HepG2 (cell line): ENCODE measurements around the gene FBXL13. TPM values are rescaled to one million over a fixed set of nuclear protein-coding genes. Genes with fewer than 3 reads are reported as not detected.

Source experiments
- ATAC-seq: fragments of 200-7000 bp; cut with Tn5 transposase; 3 replicates; pipeline ENCODE4 v1.9.1; 2020; ENCODE audit warnings: mild to moderate bottlenecking, moderate library complexity
- BruUV-seq: library from RNA; stranded (reverse); fragments of 400-500 nt; replicated peaks from 2 replicates; lab custom pipeline; 2021; lab: Mats Ljungman, UMichigan
- CTCF ChIA-PET: fragments of 300-600 bp; formaldehyde crosslinking; extraction: SDS; loops from one replicate; lab custom pipeline; 2021; ENCODE audit warnings: low total read pairs, inconsistent platforms, low intra/inter-chr PET ratio; lab: Yijun Ruan, JAX
- POLR2A ChIA-PET: fragments of 350-600 bp; sonication (Branson Sonifier 250); formaldehyde crosslinking; loops from one replicate; lab custom pipeline; 2020; ENCODE audit warnings: antibody characterized with exemption, inconsistent platforms; lab: Yijun Ruan, JAX
- DNase-seq: peaks from one replicate; pipeline ENCODE4 v3.0.0-alpha.2; 2015; ENCODE audit warnings: low spot score
- FAIRE-seq: peaks from 3 replicates; lab custom pipeline; 2011; peaks lifted over from hg19 to GRCh38; lab: Jason Lieb, UNC
- H2AFZ ChIP-seq: one replicate; pipeline ENCODE4 v1.6.1; 2011; ENCODE audit warnings: low read length, inconsistent platforms
- H3K27ac ChIP-seq: fragments of 300-600 bp; 3 replicates; pipeline ENCODE4 v1.8.0; 2011; ENCODE audit warnings: mixed run types, mild to moderate bottlenecking, mixed read lengths, low read length, inconsistent platforms; ENCODE audit not compliant: insufficient read depth; ENCODE audit errors: extremely low read length
- H3K27me3 ChIP-seq, 2 experiments: fragments of 200-600 bp in 1 of 2; 2 replicates in 1 of 2; 3 replicates in 1 of 2; pipeline versions ENCODE4 v1.6.0 to v1.8.0; 2011; ENCODE audit warnings: low read length in 2 of 2, mild to moderate bottlenecking in 2 of 2, moderate library complexity in 2 of 2, inconsistent platforms in 1 of 2; ENCODE audit not compliant: insufficient read depth in 2 of 2, control insufficient read depth in 1 of 2
- H3K36me3 ChIP-seq, 2 experiments: fragments of 200-600 bp in 1 of 2; replicated peaks in 1 of 2; 2 replicates in 1 of 2; 3 replicates in 1 of 2; pipeline versions ENCODE4 v1.5.1 to v1.8.0; 2011; ENCODE audit warnings: low read length in 2 of 2, inconsistent platforms in 1 of 2; ENCODE audit not compliant: insufficient read depth in 2 of 2, control insufficient read depth in 1 of 2
- H3K4me1 ChIP-seq: 2 replicates; pipeline ENCODE4 v1.5.1; 2012; ENCODE audit warnings: low read length, inconsistent platforms; ENCODE audit not compliant: insufficient read depth
- H3K4me2 ChIP-seq: 2 replicates; pipeline ENCODE4 v1.6.0; 2011; ENCODE audit warnings: low read depth, low read length, inconsistent platforms
- H3K4me3 ChIP-seq, 3 experiments: fragments of 200-600 bp in 1 of 3; sonication (generic), shearing (Covaris generic) in 1 of 3; replicated peaks in 1 of 3; 2 replicates each; pipeline ENCODE4 v1.5.1; 2011 to 2016; ENCODE audit warnings: low read length in 3 of 3, inconsistent platforms in 2 of 3, low read depth in 2 of 3, mild to moderate bottlenecking in 2 of 3, control low read depth in 1 of 3, mixed read lengths in 1 of 3; ENCODE audit not compliant: insufficient read depth in 1 of 3
- H3K79me2 ChIP-seq: one replicate; pipeline ENCODE4 v1.6.1; 2011; ENCODE audit warnings: low read length, inconsistent platforms; ENCODE audit not compliant: insufficient read depth
- H3K9ac ChIP-seq: 2 replicates; pipeline ENCODE4 v1.6.0; 2011; ENCODE audit warnings: mild to moderate bottlenecking, low read depth, low read length, inconsistent platforms; ENCODE audit not compliant: insufficient read depth
- H3K9me3 ChIP-seq: 2 replicates; pipeline ENCODE4 v1.5.1; 2012; ENCODE audit warnings: mild to moderate bottlenecking, low read length
- H4K20me1 ChIP-seq: 2 replicates; pipeline ENCODE4 v1.6.0; 2011; ENCODE audit warnings: inconsistent platforms, mild to moderate bottlenecking, low read length, moderate library complexity; ENCODE audit not compliant: insufficient read depth
- AGO2 ChIP-seq: fragments of 200-400 bp; formaldehyde crosslinking; optimal IDR thresholded peaks from 2 replicates; pipeline ENCODE3; 2017; ENCODE audit warnings: mild to moderate bottlenecking, low read depth, low read length, moderate library complexity
- CCDC6 ChIP-seq: sonication (generic); formaldehyde crosslinking; IDR thresholded peaks from 2 replicates; pipeline ENCODE4 v1.8.1; 2022; ENCODE audit warnings: mild to moderate bottlenecking, missing genetic modification reagents, moderate library complexity
- CSRNP1 ChIP-seq: sonication (generic); formaldehyde crosslinking; IDR thresholded peaks from 2 replicates; pipeline ENCODE4 v1.8.1; 2023; ENCODE audit warnings: mild to moderate bottlenecking, missing genetic modification reagents
- CTCF ChIP-seq: sonication (generic); formaldehyde crosslinking; IDR thresholded peaks from 2 replicates; pipeline ENCODE4 v1.5.0; 2020; ENCODE audit warnings: mild to moderate bottlenecking, missing genetic modification reagents, moderate library complexity
- E2F2 ChIP-seq: sonication (generic); formaldehyde crosslinking; IDR thresholded peaks from 2 replicates; pipeline ENCODE4 v1.4.0; 2020; ENCODE audit warnings: missing genetic modification reagents, borderline replicate concordance
- HIC2 ChIP-seq: sonication (generic); formaldehyde crosslinking; IDR thresholded peaks from 2 replicates; pipeline ENCODE4 v1.9.0; 2022; ENCODE audit warnings: low read depth, missing genetic modification reagents
- MLXIP ChIP-seq: sonication (generic); formaldehyde crosslinking; IDR thresholded peaks from 2 replicates; pipeline ENCODE4 v1.9.0; 2021; ENCODE audit warnings: missing genetic modification reagents, borderline replicate concordance
- MTF2 ChIP-seq: sonication (generic); formaldehyde crosslinking; IDR thresholded peaks from 2 replicates; pipeline ENCODE4 v1.5.0; 2020; ENCODE audit warnings: missing genetic modification reagents, borderline replicate concordance
- MYC ChIP-seq: sonication (generic); formaldehyde crosslinking; IDR thresholded peaks from 2 replicates; pipeline ENCODE4 v1.9.0; 2021; ENCODE audit warnings: missing genetic modification reagents, borderline replicate concordance
- NR2C2 ChIP-seq: sonication (generic); formaldehyde crosslinking; IDR thresholded peaks from 2 replicates; pipeline ENCODE4 v1.4.0; 2020; ENCODE audit warnings: missing genetic modification reagents, mild to moderate bottlenecking, moderate library complexity, borderline replicate concordance
- SRSF1 ChIP-seq: fragments of 200-400 bp; formaldehyde crosslinking; optimal IDR thresholded peaks from 2 replicates; pipeline ENCODE3; 2017; ENCODE audit warnings: mild to moderate bottlenecking, low read depth, low read length, moderate library complexity
- ZBTB8A ChIP-seq: sonication (generic); formaldehyde crosslinking; IDR thresholded peaks from 2 replicates; pipeline ENCODE4 v1.4.0; 2020; ENCODE audit warnings: mild to moderate bottlenecking, low read depth, missing genetic modification reagents, borderline replicate concordance
- ZNF580 ChIP-seq: IDR thresholded peaks from 2 replicates; pipeline ENCODE4 v1.6.1; 2016; ENCODE audit warnings: low read depth, borderline replicate concordance
- ZNF589 ChIP-seq: sonication (generic); formaldehyde crosslinking; conservative IDR thresholded peaks from 2 replicates; pipeline ENCODE4 v1.8.0; 2022; ENCODE audit warnings: mild to moderate bottlenecking, moderate library complexity, missing genetic modification reagents
- WGBS: methylation state at CpG from one replicate; pipeline ENCODE4 v1.1.6; 2017; ENCODE audit warnings: low lambda C conversion rate; 5-methylcytosine and 5-hydroxymethylcytosine counted together
- in situ Hi-C: cut with HindIII; loops from 2 replicates; pipeline ENCODE4 v1.10.0; 2017; ENCODE audit warnings: low pct_unique_long_range_greater_than_20kb; ENCODE audit not compliant: extremely low pct_ligation_motif_present
- intact Hi-C: fragments of 100-400 bp; cut with micrococcal nuclease; formaldehyde crosslinking; loops from one replicate; pipeline ENCODE4 v1.10.0; 2022; ENCODE audit not compliant: unreplicated experiment
- polyA plus RNA-seq, 8 experiments: library from polyadenylated mRNA; depleted of rRNA in 3 of 8; stranded (reverse) in 7 of 8; unstranded in 1 of 8; fragments of >200 nt; fragmentation: Illumina TruSeq in 4 of 8; extraction: Trizol in 4 of 8; gene quantifications; 2 replicates each; pipeline versions ENCODE4 v1.2.1 to v1.2.3, GENCODE V29; 2011 to 2016; ENCODE audit warnings: low read depth in 4 of 8, missing spikeins in 1 of 8, mixed read lengths in 1 of 8; ENCODE audit not compliant: insufficient read depth in 1 of 8
- total RNA-seq, 5 experiments: library from RNA; depleted of rRNA; stranded (reverse); fragments of >200 nt; fragmentation: Illumina TruSeq; extraction: Trizol; gene quantifications; 2 replicates each; pipeline ENCODE4 v1.2.3, GENCODE V29; 2016; ENCODE audit warnings: low read depth in 1 of 5

The FBXL13 gene
- total and polyA plus RNA-seq, 2 of the 13 experiments (the other 11 are each of a cell fraction or from before 2014, with no cell fraction given) = 0.24 to 0.77 TPM

- BruUV-seq = no TSS peak
- in situ Hi-C loops = no loop called here
These were observed 93.1 kb downstream of the FBXL13 start for GRCh38 chr7:102981451-102981850.

More at GRCh38 chr7:102981451-102981850, 93.1 kb downstream of the FBXL13 start:
- H3K27ac ChIP-seq = no peak overlapping the region
- no peaks in the 10 kb centered on the region for H3K4me1 ChIP-seq
- no peaks in the 10 kb centered on the region; a peak in 1 of 5 replicates for H3K27me3 ChIP-seq
- ChIA-PET CTCF (no interaction called here), POLR2A (no interaction called here)
- H3K79me2 ChIP-seq = no peaks in the 10 kb centered on the region
- intact Hi-C loops = no loop called here
- no peak overlapping the region for H2AFZ ChIP-seq
- no peak overlapping the region for H3K4me2 ChIP-seq
- no peak overlapping the region for H3K4me3 ChIP-seq
- no peaks in the 10 kb centered on the region for H3K36me3 ChIP-seq
- WGBS = 69% methylated on average over 2 of the region's 2 CpGs
- H3K9me3 ChIP-seq = no peaks in the 10 kb centered on the region
- no peaks in the 10 kb centered on the region for H4K20me1 ChIP-seq
- no peak for ATAC-seq
- TF ChIP-seq AGO2 = no peak
- TF ChIP-seq MTF2 = no peak
- no peak for TF ChIP-seq E2F2 (CRISPR knock-in tag)
- no peak for TF ChIP-seq NR2C2 (CRISPR knock-in tag)
- no peak for TF ChIP-seq SRSF1
- no peak for TF ChIP-seq ZBTB8A
- no peak for TF ChIP-seq CCDC6 (CRISPR knock-in tag)
- no peak for TF ChIP-seq ZNF580
- TF ChIP-seq HIC2 = no peak
- TF ChIP-seq CTCF (CRISPR knock-in tag) = no peak
- no peak for TF ChIP-seq MLXIP (CRISPR knock-in tag)
- no peak for TF ChIP-seq ZNF589 (CRISPR knock-in tag)
- no peak for TF ChIP-seq MYC (CRISPR knock-in tag)
- no peak for TF ChIP-seq CSRNP1
- TF ChIP-seq, all 625 proteins: peak for 0
- FAIRE-seq (no peak), DNase-seq (no peak)
- H3K9ac ChIP-seq = no peak overlapping the region
